Ascending aorta (tissue), 2 donors: ENCODE results near the gene LRRC52. TPM values are rescaled to one million over a fixed set of nuclear protein-coding genes. Genes with fewer than 3 reads are reported as not detected.

Experiments used
- DNase-seq, 2 donors: peaks; one replicate each; pipeline ENCODE4 v3.0.0-alpha.2; 2019; ENCODE audit warnings: low spot score in 2 of 2
- H3K27ac ChIP-seq, 2 donors: fragments of 200-600 bp; sonication (generic); one replicate each; pipeline ENCODE4 v1.5.1; 2016 to 2017; ENCODE audit warnings: mild to moderate bottlenecking in 1 of 2
- H3K27me3 ChIP-seq: fragments of 200-600 bp; sonication (generic); one replicate; pipeline ENCODE4 v1.5.1; 2017
- H3K36me3 ChIP-seq, 2 donors: fragments of 200-600 bp; sonication (generic); one replicate each; pipeline ENCODE4 v1.5.1; 2016
- H3K4me1 ChIP-seq, 2 donors: fragments of 200-600 bp; sonication (generic); one replicate each; pipeline ENCODE4 v1.5.1; 2016 to 2017; ENCODE audit warnings: mild to moderate bottlenecking in 1 of 2
- H3K4me3 ChIP-seq, 2 donors: fragments of 200-600 bp; sonication (generic); one replicate each; pipeline ENCODE4 v1.5.1; 2016 to 2017; ENCODE audit warnings: mild to moderate bottlenecking in 1 of 2
- H3K9me3 ChIP-seq, 2 donors: fragments of 200-600 bp; sonication (generic); one replicate each; pipeline ENCODE4 v1.5.1; 2016
- CTCF ChIP-seq, 3 experiments: fragments of 200-600 bp in 2 of 3; fragments of 450-650 bp in 1 of 3; sonication (generic) in 2 of 3; IDR thresholded peaks; one replicate each; pipeline ENCODE4 v1.5.1; 2016 to 2019; ENCODE audit warnings: antibody characterized with exemption in 3 of 3, mild to moderate bottlenecking in 1 of 3, moderate library complexity in 1 of 3
- intact Hi-C: fragments of 100-400 bp; cut with DNase I; formaldehyde crosslinking; loops from one replicate; pipeline ENCODE4 v1.15.1; 2023
- total RNA-seq: library from RNA; depleted of rRNA; stranded (reverse); fragments of >200 nt; gene quantifications from one replicate; pipeline ENCODE4 v1.1.0, GENCODE V29; 2016

Gene LRRC52
- total RNA-seq, 1 donor from 2014 or later, result not detected

DNA sequence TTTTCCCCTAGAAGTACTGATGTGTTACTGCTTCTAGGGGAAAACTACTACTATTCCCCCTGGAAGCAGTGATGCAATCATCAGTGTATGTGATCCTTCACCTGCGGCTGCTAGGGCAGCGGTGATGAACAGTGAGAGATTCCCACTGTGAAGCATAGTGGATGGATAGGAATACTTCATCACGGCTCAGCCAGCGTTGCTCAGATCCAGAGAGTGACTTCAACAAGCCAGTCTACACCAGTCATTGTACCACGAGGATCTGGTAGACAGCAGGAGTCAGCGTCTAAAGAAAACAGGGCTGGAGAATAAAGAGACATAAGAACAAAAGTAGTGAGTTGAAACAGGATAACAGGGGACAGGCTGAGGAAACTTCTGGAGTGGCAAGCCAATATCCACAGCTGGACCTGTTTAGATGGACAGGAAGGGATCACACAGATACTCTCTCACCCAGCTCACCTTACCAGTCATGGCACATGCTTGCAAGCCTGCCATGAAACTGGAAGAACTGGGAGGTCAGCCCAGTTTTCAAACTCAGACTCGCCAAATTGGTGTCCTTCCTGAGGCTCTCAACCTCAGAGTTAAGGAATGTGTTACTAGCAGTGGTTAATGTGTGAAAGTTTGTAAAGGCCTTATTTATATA, 42.4 kb upstream of the LRRC52 start:
- no peak for DNase-seq
- TF ChIP-seq CTCF (IDR thresholded peaks at IDR 0.05), result no peak
- intact Hi-C loops, result no loop called here

DNA sequence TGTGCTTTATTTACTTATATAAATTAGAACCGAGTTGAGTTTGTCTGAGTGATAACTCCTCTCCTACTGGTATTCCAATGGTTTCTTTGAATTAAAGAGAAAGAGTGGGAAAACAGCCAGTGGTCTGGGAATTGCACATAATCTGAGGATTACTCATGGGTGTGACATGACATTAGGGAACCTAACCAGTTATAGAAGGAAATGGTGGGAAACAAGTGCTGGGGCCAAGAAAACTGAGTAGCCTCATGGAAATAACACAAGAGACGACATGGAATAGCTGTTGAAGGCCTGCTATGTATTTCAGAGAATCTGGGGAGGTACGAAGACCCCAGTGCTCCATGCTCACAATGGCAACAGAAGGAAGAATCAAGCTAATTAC, 41.8 kb upstream of the LRRC52 start:
- intact Hi-C loops, result no loop called here
- H3K9me3 ChIP-seq, result no peaks in the 10 kb centered on the region
- H3K4me1 ChIP-seq, result no peaks in the 10 kb centered on the region
- no peaks in the 10 kb centered on the region for H3K36me3 ChIP-seq
- H3K27me3 ChIP-seq, result no peaks in the 10 kb centered on the region
- no peak overlapping the region for H3K27ac ChIP-seq
- H3K4me3 ChIP-seq, result no peak overlapping the region
- no peak for TF ChIP-seq CTCF (IDR thresholded peaks at IDR 0.05)
- no peak for DNase-seq

More for the DNA sequence above, 42.4 kb upstream of the LRRC52 start:
- no peaks in the 10 kb centered on the region for H3K27me3 ChIP-seq
- no peaks in the 10 kb centered on the region for H3K9me3 ChIP-seq
- H3K27ac ChIP-seq, result no peak overlapping the region
- no peaks in the 10 kb centered on the region for H3K36me3 ChIP-seq
- no peak overlapping the region for H3K4me3 ChIP-seq
- H3K4me1 ChIP-seq, result no peaks in the 10 kb centered on the region

DNA sequence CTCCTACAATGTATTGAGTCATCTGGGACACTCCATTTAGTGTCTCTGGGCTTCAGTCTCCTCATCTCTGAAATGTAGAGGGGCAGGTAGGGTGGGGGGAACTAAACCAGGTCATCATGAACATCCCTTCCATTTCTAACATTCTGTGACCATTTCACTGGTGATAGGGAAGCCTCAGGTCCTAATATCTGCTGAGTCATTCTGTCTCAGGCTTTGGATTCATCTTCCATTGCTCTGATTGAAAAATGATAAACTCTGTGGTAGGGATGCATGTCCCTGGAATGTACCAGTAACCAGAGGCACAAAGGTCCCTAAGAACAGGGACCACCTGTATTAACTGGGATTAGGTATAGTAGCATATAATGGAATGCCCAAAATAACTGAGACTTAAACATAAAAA, 36.2 kb upstream of the LRRC52 start:
- Histone ChIP-seq H3K4me1 (no peaks in the 10 kb centered on the region), H3K9me3 (no peaks in the 10 kb centered on the region), H3K27ac (no peak overlapping the region), H3K27me3 (no peaks in the 10 kb centered on the region), H3K4me3 (no peak overlapping the region), H3K36me3 (no peaks in the 10 kb centered on the region)
- TF ChIP-seq CTCF (IDR thresholded peaks at IDR 0.05), result no peak
- DNase-seq, result no peak
- intact Hi-C loops, result no loop called here

DNA sequence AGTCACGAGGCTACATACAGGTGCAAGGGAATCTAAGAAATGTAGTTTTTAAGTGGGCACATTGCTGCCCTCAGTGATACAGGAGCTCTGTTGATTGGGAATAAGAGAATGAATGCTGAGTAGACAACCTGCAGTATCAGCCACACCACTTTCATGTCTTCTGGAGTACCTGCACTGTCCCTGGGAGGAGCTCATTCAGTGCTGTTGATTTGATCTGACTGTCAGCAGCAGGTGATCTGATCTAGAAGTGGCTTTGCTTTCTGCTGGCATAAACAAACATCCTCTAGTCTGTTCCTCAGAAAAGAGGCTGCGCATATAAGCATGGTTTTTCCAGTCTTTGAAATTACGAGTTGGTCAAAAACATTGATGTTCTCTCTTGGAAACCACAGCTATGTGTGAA, 35.5 kb upstream of the LRRC52 start:
- Histone ChIP-seq H3K36me3 (no peaks in the 10 kb centered on the region), H3K9me3 (no peaks in the 10 kb centered on the region), H3K27me3 (no peaks in the 10 kb centered on the region), H3K4me3 (no peak overlapping the region), H3K4me1 (no peaks in the 10 kb centered on the region), H3K27ac (no peak overlapping the region)
- intact Hi-C loops, result no loop called here
- TF ChIP-seq CTCF (IDR thresholded peaks at IDR 0.05), result no peak
- no peak for DNase-seq

DNA sequence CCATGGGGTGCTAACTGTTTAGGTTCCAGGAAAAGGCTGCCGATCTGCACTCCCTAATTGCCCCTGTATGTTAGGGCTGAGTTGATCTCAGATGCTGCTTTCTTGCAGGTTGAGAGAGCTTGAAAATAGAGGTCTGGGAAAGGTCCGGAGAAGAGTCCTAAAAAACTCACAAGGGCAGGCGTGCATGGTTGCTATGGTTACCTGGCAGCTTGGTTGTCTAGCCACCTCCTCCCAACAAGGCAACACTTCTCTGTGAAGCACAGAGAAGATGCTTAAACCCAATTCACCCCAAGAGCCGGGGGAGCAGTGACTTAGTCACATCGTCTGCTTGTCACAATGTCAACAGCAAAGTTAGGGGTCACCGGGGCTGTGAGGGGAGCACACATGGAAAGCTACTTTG, 31.0 kb upstream of the LRRC52 start:
- H3K4me1 ChIP-seq, result no peaks in the 10 kb centered on the region
- TF ChIP-seq CTCF (IDR thresholded peaks at IDR 0.05), result no peak
- H3K27me3 ChIP-seq, result no peaks in the 10 kb centered on the region
- no peaks in the 10 kb centered on the region for H3K36me3 ChIP-seq
- no peaks in the 10 kb centered on the region for H3K9me3 ChIP-seq
- no peak overlapping the region for H3K4me3 ChIP-seq
- intact Hi-C loops, result no loop called here
- no peak overlapping the region for H3K27ac ChIP-seq
- no peak for DNase-seq

GRCh38 chr1:165516469-165516868, 27.3 kb upstream of the LRRC52 start:
- TF ChIP-seq CTCF (IDR thresholded peaks at IDR 0.05), result no peak
- no peak for DNase-seq
- Histone ChIP-seq H3K27ac (no peak overlapping the region), H3K9me3 (peaks cover 0 to 1% of the 10 kb centered on the region in 2 donors), H3K27me3 (no peaks in the 10 kb centered on the region), H3K4me3 (no peak overlapping the region), H3K4me1 (no peaks in the 10 kb centered on the region), H3K36me3 (no peaks in the 10 kb centered on the region)
- intact Hi-C loops, result no loop called here
